ENCODE results near the gene ABCA13. TPM values are rescaled to one million over a fixed set of nuclear protein-coding genes. Genes with fewer than 3 reads are reported as not detected.

The ABCA13 gene
- under 1 TPM in 3 of 4 donors, not detected in 1; 0.16 to 0.39 (median 0.22) TPM for polyA plus RNA-seq
- long read RNA-seq, donor 1: 0 reads
- long read RNA-seq, donor 2: 0 reads
- long read RNA-seq, donor 3: 0 reads
- long read RNA-seq, donor 4: 0 reads
- long read RNA-seq, donor 5: 0 reads
- long read RNA-seq, donor 6: 0 reads
- long read RNA-seq, donor 7, full-length matches to known transcripts: 1 of 1 reads
- long read RNA-seq, donor 7, partial matches to known transcripts: 0 of 1 reads
- long read RNA-seq, donor 7, other reads (novel, unspliced or antisense): 0 of 1 reads
- long read RNA-seq, donor 8: 0 reads
- long read RNA-seq, donor 9: 0 reads
- long read RNA-seq, donor 10: 0 reads

GRCh38 chr7:48171202-48171601 is at the start of gene ABCA13:
ABCA13 (plus strand) TSS chr7:48171458; CDS start chr7:48171484, 26 bp downstream.
- H3K9me3 ChIP-seq (ENCODE audit: control insufficient read depth in 2 of 2, insufficient read depth in 1 of 2, low read depth in 1 of 2, low read length in 1 of 2): peaks cover 0 to 10% of the 10 kb centered on the region in 2 donors
- no peaks in the 10 kb centered on the region for H3K27me3 ChIP-seq (ENCODE audit: control insufficient read depth in 3 of 3, insufficient read depth in 3 of 3, low read length in 3 of 3)
- no peak within 1 kb of the TSS for H3K27ac ChIP-seq (ENCODE audit: low read depth in 1 of 3, low read length in 2 of 3)
- H3K36me3 ChIP-seq (ENCODE audit: control insufficient read depth in 3 of 3, insufficient read depth in 2 of 3, low read depth in 1 of 3, low read length in 3 of 3): no peaks in the 10 kb centered on the region
- FAIRE-seq (no peak), DNase-seq (no peak)
- 81 to 91% (median 82%) methylated on average over 4 of the region's 4 CpGs for WGBS, 3 donors
- no peak within 1 kb of the TSS for H3K4me3 ChIP-seq (ENCODE audit: low read depth in 1 of 3, low read length in 3 of 3)
- no peaks in the 10 kb centered on the region for H3K4me1 ChIP-seq (ENCODE audit: control insufficient read depth in 3 of 3, insufficient read depth in 2 of 3, low read depth in 1 of 3, low read length in 2 of 3)

GRCh38 chr7:48126037-48126436 is 45.2 kb upstream of the ABCA13 start:
- Histone ChIP-seq H3K27ac (ENCODE audit: low read depth in 1 of 3, low read length in 2 of 3) (no peak overlapping the region), H3K4me1 (ENCODE audit: control insufficient read depth in 3 of 3, insufficient read depth in 2 of 3, low read depth in 1 of 3, low read length in 2 of 3) (no peaks in the 10 kb centered on the region), H3K27me3 (ENCODE audit: control insufficient read depth in 3 of 3, insufficient read depth in 3 of 3, low read length in 3 of 3) (no peaks in the 10 kb centered on the region), H3K9me3 (ENCODE audit: control insufficient read depth in 2 of 2, insufficient read depth in 1 of 2, low read depth in 1 of 2, low read length in 1 of 2) (peaks cover 0 to 7% of the 10 kb centered on the region in 2 donors), H3K4me3 (ENCODE audit: low read depth in 1 of 3, low read length in 3 of 3) (no peak overlapping the region), H3K36me3 (ENCODE audit: control insufficient read depth in 3 of 3, insufficient read depth in 2 of 3, low read depth in 1 of 3, low read length in 3 of 3) (no peaks in the 10 kb centered on the region)
- DNase-seq (no peak), FAIRE-seq (no peak)
- 88 to 93% (median 91%) methylated on average over 2 of the region's 2 CpGs for WGBS, 3 donors

DNA sequence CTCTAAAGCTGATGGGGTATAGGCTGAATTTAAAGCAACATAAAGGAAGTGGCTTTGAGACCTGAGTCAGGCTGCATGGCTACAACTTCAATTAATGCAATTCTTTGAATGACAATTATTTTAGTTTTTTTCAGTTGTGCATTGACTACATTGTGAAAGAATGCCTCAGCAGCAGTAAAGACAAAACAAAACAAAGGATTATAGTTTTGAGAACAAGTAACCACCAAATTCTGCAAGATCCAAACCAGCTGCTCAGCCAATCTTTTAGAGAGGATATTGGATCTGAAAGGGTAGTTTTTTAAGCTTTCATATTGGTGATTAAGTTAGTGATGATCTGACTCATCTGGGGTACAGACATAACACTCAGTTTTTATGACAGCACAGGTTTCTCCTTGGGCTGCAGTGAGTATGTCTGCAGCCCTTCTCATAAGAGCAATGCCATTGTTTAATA is 40.6 kb upstream of the ABCA13 start:
- no peaks in the 10 kb centered on the region for H3K36me3 ChIP-seq (ENCODE audit: control insufficient read depth in 3 of 3, insufficient read depth in 2 of 3, low read depth in 1 of 3, low read length in 3 of 3)
- FAIRE-seq (no peak), DNase-seq (no peak)
- no peak overlapping the region for H3K27ac ChIP-seq (ENCODE audit: low read depth in 1 of 3, low read length in 2 of 3)
- no peaks in the 10 kb centered on the region for H3K27me3 ChIP-seq (ENCODE audit: control insufficient read depth in 3 of 3, insufficient read depth in 3 of 3, low read length in 3 of 3)
- no peak overlapping the region for H3K4me3 ChIP-seq (ENCODE audit: low read depth in 1 of 3, low read length in 3 of 3)
- no peaks in the 10 kb centered on the region for H3K4me1 ChIP-seq (ENCODE audit: control insufficient read depth in 3 of 3, insufficient read depth in 2 of 3, low read depth in 1 of 3, low read length in 2 of 3)
- peaks cover 0 to 7% of the 10 kb centered on the region in 2 donors for H3K9me3 ChIP-seq (ENCODE audit: control insufficient read depth in 2 of 2, insufficient read depth in 1 of 2, low read depth in 1 of 2, low read length in 1 of 2)

GRCh38 chr7:48132792-48133191 is 38.5 kb upstream of the ABCA13 start:
- H3K4me3 ChIP-seq (ENCODE audit: low read depth in 1 of 3, low read length in 3 of 3): no peak overlapping the region
- FAIRE-seq (no peak), DNase-seq (no peak)
- no peaks in the 10 kb centered on the region for H3K27me3 ChIP-seq (ENCODE audit: control insufficient read depth in 3 of 3, insufficient read depth in 3 of 3, low read length in 3 of 3)
- no peaks in the 10 kb centered on the region for H3K4me1 ChIP-seq (ENCODE audit: control insufficient read depth in 3 of 3, insufficient read depth in 2 of 3, low read depth in 1 of 3, low read length in 2 of 3)
- no peak overlapping the region for H3K27ac ChIP-seq (ENCODE audit: low read depth in 1 of 3, low read length in 2 of 3)
- no peaks in the 10 kb centered on the region for H3K36me3 ChIP-seq (ENCODE audit: control insufficient read depth in 3 of 3, insufficient read depth in 2 of 3, low read depth in 1 of 3, low read length in 3 of 3)
- H3K9me3 ChIP-seq (ENCODE audit: control insufficient read depth in 2 of 2, insufficient read depth in 1 of 2, low read depth in 1 of 2, low read length in 1 of 2): peaks cover 0 to 2% of the 10 kb centered on the region in 2 donors

DNA sequence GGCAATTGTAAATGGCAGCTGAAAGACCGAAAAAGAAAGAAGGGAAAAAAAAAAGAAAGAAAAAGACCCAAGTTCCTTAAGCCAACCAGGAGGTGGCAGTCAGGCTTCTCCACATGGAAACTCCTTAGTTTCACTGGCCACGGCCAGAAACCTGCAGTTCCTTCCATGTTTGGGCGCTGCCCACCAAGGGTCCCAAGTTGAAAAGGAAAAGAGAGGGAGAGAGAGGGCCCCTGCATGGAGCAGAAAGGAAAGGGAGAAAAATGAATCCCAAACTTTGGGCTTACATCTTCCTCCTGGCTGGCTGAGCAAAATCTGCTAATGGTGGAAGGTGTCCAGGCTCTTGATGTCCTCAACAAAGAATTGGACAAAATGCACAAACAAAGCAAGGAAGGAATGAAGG is 31.8 kb upstream of the ABCA13 start:
- Histone ChIP-seq H3K27me3 (ENCODE audit: control insufficient read depth in 3 of 3, insufficient read depth in 3 of 3, low read length in 3 of 3) (no peaks in the 10 kb centered on the region), H3K27ac (ENCODE audit: low read depth in 1 of 3, low read length in 2 of 3) (peak overlapping the region in 2 of 3 donors; percentile 44 to 68), H3K9me3 (ENCODE audit: control insufficient read depth in 2 of 2, insufficient read depth in 1 of 2, low read depth in 1 of 2, low read length in 1 of 2) (peaks cover 0 to 43% of the 10 kb centered on the region in 2 donors), H3K36me3 (ENCODE audit: control insufficient read depth in 3 of 3, insufficient read depth in 2 of 3, low read depth in 1 of 3, low read length in 3 of 3) (no peaks in the 10 kb centered on the region), H3K4me3 (ENCODE audit: low read depth in 1 of 3, low read length in 3 of 3) (no peak overlapping the region), H3K4me1 (ENCODE audit: control insufficient read depth in 3 of 3, insufficient read depth in 2 of 3, low read depth in 1 of 3, low read length in 2 of 3) (peaks cover 8 to 17% (median 12%) of the 10 kb centered on the region in 3 donors)
- DNase-seq (peak in 1 of 2 donors; percentile 42), FAIRE-seq (no peak)
- WGBS, 3 donors: 51 to 70% (median 67%) methylated on average over 3 of the region's 3 CpGs

- DNase-seq (peak; percentile 38 to 95), FAIRE-seq (no peak)
- Histone ChIP-seq H3K27me3 (ENCODE audit: control insufficient read depth in 3 of 3, insufficient read depth in 3 of 3, low read length in 3 of 3) (no peaks in the 10 kb centered on the region), H3K4me3 (ENCODE audit: low read depth in 1 of 3, low read length in 3 of 3) (no peak overlapping the region), H3K4me1 (ENCODE audit: control insufficient read depth in 3 of 3, insufficient read depth in 2 of 3, low read depth in 1 of 3, low read length in 2 of 3) (peaks cover 8 to 20% (median 16%) of the 10 kb centered on the region in 3 donors), H3K9me3 (ENCODE audit: control insufficient read depth in 2 of 2, insufficient read depth in 1 of 2, low read depth in 1 of 2, low read length in 1 of 2) (peaks cover 0 to 49% of the 10 kb centered on the region in 2 donors), H3K27ac (ENCODE audit: low read depth in 1 of 3, low read length in 2 of 3) (peak overlapping the region in 2 of 3 donors; percentile 47 to 86), H3K36me3 (ENCODE audit: control insufficient read depth in 3 of 3, insufficient read depth in 2 of 3, low read depth in 1 of 3, low read length in 3 of 3) (no peaks in the 10 kb centered on the region)
- WGBS, 3 donors: 20 to 49% (median 29%) methylated on average over 7 of the region's 7 CpGs
These were observed 31.1 kb upstream of the ABCA13 start for GRCh38 chr7:48140001-48140681.

DNA sequence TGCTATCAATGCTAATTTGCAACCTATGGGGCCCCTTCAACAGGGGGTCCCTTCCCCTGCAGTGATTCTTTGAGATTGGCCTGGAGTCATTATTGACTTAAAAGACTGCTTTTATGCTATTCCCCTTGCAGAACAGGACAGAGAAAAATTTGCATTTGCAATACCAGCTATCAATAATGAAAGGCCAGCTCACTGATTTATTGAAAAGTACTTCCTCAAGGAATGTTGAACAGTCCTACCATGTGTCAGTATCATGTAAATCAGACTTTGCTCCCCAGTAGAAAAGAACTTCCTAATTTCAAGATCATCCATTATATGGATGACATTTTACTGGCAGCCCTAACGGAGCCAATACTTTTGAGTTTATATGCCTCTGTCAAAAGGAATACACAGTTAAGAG is 29.7 kb upstream of the ABCA13 start:
- H3K9me3 ChIP-seq (ENCODE audit: control insufficient read depth in 2 of 2, insufficient read depth in 1 of 2, low read depth in 1 of 2, low read length in 1 of 2): peaks cover 0 to 59% of the 10 kb centered on the region in 2 donors
- WGBS, 3 donors: 23 to 40% (median 39%) methylated on average over 1 of the region's 1 CpG
- FAIRE-seq (no peak), DNase-seq (peak in 1 of 2 donors; percentile 88)
- no peak overlapping the region for H3K4me3 ChIP-seq (ENCODE audit: low read depth in 1 of 3, low read length in 3 of 3)
- H3K4me1 ChIP-seq (ENCODE audit: control insufficient read depth in 3 of 3, insufficient read depth in 2 of 3, low read depth in 1 of 3, low read length in 2 of 3): peaks cover 8 to 23% (median 17%) of the 10 kb centered on the region in 3 donors
- no peaks in the 10 kb centered on the region for H3K27me3 ChIP-seq (ENCODE audit: control insufficient read depth in 3 of 3, insufficient read depth in 3 of 3, low read length in 3 of 3)
- peak overlapping the region in 2 of 3 donors; percentile 47 to 86 for H3K27ac ChIP-seq (ENCODE audit: low read depth in 1 of 3, low read length in 2 of 3)
- no peaks in the 10 kb centered on the region for H3K36me3 ChIP-seq (ENCODE audit: control insufficient read depth in 3 of 3, insufficient read depth in 2 of 3, low read depth in 1 of 3, low read length in 3 of 3)

GRCh38 chr7:48144291-48144768 is 26.9 kb upstream of the ABCA13 start:
- peaks cover 5 to 33% (median 26%) of the 10 kb centered on the region in 3 donors for H3K4me1 ChIP-seq (ENCODE audit: control insufficient read depth in 3 of 3, insufficient read depth in 2 of 3, low read depth in 1 of 3, low read length in 2 of 3)
- 10 to 42% (median 16%) methylated on average over 4 of the region's 4 CpGs for WGBS, 3 donors
- no peaks in the 10 kb centered on the region for H3K36me3 ChIP-seq (ENCODE audit: control insufficient read depth in 3 of 3, insufficient read depth in 2 of 3, low read depth in 1 of 3, low read length in 3 of 3)
- H3K27me3 ChIP-seq (ENCODE audit: control insufficient read depth in 3 of 3, insufficient read depth in 3 of 3, low read length in 3 of 3): no peaks in the 10 kb centered on the region
- no peak overlapping the region for H3K4me3 ChIP-seq (ENCODE audit: low read depth in 1 of 3, low read length in 3 of 3)
- FAIRE-seq (no peak), DNase-seq (peak; percentile 87 to 98)
- peaks cover 0 to 65% of the 10 kb centered on the region in 2 donors for H3K9me3 ChIP-seq (ENCODE audit: control insufficient read depth in 2 of 2, insufficient read depth in 1 of 2, low read depth in 1 of 2, low read length in 1 of 2)
- H3K27ac ChIP-seq (ENCODE audit: low read depth in 1 of 3, low read length in 2 of 3): peak overlapping the region; percentile 81 to 86 (median 84)

Measured in small intestine (tissue), 16 donors.